IPS DF 19.7 (cell line): ENCODE data around the gene CCDC91.
"Not testable (repeated sequence)": the region's sequence is repeated elsewhere in the genome, so short reads cannot be mapped to it uniquely, and the experiment has no call there.

ENCODE experiments used
- DNase-seq: peaks from one replicate; pipeline ENCODE4 v3.0.0-alpha.2; 2013; ENCODE audit warnings: low read depth, low spot score

Gene CCDC91

DNA sequence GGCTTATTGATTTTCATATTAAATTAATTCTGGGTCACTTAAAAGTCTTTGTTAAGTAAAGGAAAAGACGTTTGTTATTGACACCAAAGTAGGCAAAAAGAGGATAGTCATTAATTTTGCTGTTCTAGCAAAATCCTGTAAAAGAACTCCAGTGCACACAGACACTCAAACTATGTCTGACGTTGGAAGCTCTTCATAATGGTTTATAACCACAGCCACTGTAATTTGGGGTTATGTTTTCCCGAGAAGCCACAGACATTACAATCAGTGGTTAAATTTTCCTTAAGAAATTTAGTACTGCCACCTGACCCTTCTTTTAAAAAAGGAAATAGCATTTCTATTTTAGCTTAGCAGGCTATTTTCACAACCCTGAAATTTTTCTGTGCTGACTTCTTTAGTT is 267.5 kb downstream of the CCDC91 start:
- DNase-seq, result no peak

DNA sequence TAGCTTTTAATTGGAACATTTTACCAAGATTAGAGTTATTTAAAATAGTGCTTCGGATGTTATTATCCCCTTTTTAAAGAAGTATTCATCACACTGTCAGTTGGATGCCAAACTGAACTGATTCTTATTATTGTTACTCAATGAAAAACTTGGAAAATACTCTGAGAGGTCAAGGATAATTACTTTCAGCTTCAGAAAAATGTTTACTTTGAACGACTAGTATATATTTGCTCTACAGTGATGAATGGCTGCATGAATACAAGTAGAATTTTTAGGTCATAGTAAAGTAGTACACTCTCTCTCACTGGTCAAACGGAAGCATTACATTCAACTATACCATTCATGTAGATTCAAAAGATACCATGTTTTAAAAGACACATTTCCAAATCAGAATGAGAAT is 269.2 kb downstream of the CCDC91 start:
- no peak for DNase-seq

DNA sequence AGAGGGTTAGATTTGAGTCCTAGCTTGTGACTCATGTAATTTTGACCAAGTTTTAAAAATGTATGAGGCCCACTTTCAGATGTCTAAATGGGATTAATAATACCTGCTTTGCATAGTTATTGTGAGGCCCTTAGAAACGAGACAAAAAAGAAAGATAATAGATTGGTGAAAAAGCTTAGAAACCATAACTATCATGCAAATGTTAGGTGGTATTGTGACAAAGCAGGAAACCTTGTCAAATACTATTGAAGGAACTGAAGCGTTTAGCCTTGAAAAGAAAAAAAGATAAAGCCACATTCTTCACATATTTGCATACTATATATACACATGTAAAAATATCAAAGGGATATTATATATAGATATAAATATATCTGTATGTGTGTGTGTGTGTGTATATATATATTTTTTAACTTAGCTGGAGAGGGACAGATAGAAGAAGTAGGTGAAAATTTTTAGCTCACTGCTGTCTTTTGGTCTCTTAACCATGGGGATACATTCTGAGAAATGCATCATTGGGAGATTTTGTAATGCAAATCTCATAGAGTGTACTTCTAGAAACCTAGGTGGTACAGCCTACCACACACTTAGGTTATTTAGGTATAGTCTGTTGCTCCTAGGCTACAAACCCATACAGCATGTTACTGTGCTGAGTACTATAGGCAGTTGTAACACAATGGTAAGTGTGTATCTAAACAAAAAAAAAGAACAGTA is 270.3 kb downstream of the CCDC91 start:
- no peak for DNase-seq

DNA sequence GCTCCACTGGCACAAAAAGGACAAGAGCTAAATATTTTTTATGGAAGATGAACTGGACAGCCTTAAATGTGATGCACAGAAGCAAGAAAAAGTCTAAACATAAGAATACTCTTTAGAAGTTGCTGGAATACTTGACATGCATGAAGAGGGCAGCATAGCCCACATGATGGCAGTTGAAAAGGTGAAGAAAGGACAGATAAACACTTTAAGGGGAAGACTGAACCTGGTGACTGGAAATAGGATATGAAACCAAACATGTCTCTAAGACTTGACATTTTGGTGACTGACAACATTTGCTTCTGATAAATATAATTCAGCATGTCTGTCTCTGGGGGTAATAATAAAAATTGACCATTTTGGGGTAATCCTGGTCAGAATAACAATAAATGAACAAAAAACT is 273.1 kb downstream of the CCDC91 start:
- DNase-seq, result no peak

DNA sequence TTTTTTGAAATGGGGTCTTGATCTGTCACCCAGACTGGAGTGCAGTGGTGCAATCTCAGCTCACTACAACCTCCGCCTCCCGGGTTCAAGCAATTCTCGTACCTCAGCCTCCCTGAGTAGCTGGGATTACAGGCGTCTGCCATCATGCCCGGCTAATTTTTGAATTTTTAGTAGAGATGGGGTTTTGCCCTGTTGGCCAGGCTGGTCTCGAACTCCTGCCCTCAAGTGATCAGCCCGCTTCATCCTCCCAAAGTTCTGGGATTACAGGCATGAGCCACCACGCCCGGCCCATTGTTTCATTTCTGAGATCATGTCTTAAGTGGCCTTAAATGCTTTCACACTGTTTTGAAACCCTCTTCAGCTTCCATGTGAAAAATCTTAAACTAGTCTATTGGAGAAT is 281.5 kb downstream of the CCDC91 start:
- not testable (repeated sequence) for DNase-seq

DNA sequence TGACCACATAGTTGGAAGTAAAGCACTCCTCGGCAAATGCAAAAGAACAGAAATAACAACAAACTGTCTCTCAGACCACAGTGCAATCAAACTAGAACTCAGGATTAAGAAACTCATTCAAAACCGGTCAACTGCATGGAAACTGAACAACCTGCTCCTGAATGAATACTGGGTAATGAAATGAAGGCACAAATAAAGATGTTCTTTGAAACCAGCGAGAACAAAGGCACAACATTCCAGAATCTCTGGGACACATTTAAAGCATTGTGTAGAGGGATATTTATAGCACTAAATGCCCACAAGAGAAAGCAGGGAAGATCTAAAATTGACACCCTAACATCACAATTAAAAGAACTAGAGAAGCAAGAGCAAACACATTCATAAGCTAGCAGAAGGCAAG is 285.9 kb downstream of the CCDC91 start:
- DNase-seq, result not testable (repeated sequence)

DNA sequence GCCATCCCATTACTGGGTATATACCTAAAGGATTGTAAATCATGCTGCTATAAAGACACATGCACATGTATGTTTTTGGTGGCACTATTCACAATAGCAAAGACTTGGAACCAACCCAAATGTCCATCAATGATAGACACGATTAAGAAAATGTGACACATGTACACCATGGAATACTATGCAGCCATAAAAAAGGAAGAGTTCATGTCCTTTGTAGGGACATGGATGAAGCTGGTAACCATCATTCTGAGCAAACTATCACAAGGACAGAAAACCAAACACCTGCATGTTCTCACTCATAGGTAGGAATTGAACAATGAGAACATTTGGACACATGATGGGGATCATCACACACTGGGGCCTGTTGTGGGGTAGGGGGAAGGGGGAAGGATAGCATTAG is 288.8 kb downstream of the CCDC91 start:
- DNase-seq, result not testable (repeated sequence)

DNA sequence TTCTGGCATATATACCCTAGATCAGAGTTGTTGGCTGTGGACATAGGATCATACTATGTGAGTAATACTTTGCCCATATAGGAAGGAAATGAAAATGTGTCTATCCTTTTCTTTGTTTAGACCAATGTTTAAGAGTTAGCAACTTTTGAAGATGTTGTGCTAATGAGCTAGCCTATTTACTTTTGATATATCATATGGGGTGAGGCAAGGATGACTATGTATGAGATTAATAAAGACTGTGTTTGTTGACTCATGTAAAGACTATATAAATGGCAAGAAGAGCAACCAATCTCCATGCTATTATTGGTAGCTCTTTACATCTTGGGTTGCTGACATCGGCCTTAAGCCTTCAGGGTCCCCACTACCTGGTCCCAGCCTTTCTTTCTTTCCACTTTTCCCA is 289.4 kb downstream of the CCDC91 start:
- DNase-seq, result no peak

DNA sequence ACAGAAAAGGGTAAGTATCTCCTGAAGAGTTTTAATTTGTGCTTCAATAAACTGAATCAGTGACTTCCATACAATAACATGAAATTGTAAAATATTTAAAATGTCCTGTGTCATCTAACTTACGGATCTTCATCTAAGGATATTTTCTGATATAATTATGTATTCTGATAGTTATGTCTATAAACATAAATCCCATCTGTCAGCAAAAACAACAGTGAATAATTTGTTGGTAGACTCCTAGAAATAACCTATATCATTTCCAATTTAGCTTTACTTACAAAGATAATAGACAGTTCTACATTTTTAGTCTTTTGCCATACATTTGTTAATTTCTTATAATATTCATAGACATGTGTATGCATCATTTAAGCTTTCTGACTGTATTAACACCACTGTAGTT is 293.9 kb downstream of the CCDC91 start:
- no peak for DNase-seq

DNA sequence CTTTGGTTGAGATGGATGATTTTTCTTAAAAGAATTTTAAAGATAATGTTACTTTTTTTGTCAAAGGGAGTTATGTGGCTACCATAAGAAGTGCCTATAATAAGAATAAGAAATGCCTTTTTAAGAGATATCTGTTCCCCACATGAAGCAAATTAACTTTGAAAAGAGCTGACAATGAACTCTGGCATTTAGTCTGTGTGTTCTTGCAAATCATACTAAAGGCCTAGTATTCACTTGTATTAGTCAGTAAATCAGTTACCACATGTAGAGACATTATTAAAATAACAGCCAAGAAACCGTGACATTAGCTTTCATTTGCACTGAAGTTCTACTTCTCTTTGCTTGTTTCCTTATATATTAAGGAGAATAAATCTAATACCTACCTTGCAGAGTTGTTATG is 296.3 kb downstream of the CCDC91 start:
- DNase-seq, result no peak

DNA sequence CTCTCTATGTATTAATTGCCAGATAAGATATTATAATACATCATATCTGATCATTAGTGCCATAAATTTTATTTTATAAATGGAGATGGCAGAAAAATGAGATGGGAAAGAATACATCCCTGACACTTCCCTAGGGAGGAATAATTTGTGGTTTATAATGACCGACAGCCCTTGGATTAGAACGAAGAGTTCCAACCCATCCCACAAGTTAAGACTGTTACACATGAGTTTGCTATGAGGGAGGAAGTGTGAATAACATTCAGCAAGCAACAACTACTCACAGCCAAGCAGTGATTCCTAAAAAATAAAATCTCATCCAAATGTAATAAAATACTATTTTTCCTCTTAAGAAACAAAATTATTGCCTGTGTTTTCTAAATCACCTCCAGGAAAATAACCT is 299.0 kb downstream of the CCDC91 start:
- DNase-seq, result no peak

DNA sequence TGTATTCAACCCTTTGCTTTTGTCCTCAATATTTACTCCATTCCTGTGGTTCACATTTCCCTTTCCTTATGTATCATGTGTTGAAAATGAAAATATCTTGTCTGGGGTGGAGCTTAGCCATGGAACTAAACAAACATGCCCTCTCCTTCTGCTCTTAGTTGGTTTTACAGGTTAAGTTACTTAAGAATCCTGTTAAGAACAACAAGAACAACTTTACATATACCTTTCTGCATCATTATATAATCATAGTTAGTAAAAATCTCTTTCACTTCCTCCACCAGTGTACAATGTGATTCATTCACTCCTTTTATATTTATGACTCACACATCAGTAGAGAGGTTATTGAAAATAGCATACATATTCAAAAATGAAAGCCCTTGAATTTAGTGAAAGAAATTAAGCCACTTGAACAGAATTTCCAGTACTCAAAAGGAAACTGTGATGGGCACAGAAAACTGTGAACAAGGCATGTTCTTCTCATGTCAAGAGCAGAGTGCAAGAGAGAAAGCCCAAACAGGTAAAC is 307.7 kb downstream of the CCDC91 start:
- DNase-seq, result no peak

DNA sequence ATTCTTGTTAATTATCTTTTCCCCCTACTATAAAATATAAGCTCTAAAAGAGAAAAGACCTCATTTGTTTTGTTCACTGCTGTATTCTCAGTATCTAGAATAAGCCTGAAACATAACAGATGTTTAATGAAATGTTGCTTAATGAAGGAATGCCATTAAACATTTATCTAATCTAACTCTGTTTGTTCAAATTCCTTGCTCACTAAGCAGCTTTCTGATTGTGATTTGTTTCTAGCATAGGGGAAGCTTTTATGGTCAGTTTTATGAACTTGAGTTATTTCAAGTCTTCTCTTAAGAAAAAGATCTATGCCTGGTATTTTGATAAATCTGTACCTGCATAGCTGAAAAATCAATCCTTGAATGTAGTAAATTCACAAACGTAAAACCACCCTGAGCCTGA is 308.6 kb downstream of the CCDC91 start:
- no peak for DNase-seq

DNA sequence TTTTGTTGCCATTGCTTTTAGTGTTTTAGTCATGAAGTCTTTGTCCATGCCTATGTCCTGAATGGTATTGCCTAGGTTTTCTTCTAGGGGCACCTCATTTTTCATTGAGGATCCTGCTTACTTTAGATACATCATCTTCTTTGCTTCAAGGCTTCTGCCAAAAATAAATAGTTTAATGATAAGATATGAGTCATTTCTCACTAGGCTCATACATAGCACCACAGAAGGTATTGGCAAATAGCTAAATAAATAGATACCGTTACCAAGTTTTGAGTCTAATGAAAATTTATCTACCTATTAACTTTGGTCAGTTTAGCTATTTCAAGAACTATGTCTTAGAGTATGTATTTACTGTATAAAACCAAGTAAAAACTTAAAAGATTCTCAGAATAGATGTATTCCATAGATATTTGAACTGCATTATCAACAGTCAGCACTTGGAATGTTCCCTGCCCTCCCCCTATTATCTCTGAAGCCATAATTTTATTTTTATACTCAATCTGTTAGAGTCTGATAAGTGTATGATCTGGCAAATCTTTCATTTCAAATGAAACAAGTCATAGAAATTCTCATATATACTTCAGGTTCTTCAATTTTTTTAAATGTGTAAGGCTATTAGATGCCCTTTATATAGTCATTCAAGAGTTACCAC is 310.2 kb downstream of the CCDC91 start:
- no peak for DNase-seq

DNA sequence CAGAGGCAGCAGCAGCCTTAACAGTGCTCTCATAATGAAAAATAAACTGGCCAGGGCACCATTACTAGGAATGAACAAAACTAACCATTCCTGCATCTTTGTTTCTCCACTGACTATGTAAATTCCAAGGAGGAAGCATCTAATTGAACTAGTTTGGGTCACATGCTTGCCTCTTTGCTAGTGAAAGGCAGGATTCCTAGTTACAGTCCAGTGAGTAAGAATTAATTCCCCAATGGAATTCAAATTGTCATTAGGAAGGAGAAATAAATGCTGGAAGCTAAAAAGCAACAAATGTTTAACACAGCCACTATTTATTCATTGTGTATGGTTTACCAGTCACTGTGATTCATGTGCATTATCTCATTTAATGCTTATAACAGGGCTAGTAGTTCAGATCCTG is 316.0 kb downstream of the CCDC91 start:
- DNase-seq, result no peak

DNA sequence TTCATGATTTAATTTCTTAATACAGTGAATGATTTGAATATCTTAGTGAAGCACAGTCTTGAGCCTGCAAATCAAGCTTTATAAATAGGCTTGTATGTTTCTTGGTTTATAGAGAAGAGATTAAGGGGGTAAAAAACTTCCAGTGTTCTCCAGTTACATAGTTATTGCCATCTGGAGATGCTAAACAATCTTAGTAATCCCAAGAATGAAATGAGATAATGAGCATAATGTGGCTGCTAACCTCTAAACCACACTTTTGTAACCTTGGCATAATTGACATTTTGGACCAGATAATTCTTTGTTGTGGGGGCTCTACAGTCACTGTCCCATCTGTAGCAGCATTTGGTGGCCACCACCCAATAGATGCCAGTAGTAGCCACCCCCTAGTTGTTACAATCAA is 316.8 kb downstream of the CCDC91 start:
- no peak for DNase-seq

DNA sequence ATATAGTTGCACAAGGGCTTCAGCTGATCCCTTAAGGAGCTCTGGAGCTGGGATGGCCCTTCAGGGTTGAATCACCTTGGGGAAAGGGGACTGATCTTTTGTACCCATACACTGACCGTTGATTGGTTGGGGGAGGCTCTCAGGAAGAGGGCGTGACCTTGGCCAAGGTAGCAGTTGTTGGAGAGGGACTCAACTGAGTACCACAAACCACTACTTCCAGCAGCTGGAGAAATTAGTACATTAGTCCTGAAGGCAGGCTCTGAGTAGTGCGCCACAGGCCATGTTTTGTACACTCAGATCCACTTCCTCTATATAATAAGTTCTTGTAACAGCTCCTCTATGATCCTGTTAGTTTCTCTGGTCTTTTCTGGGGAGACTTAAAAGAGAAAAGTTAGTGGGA is 317.6 kb downstream of the CCDC91 start:
- DNase-seq, result no peak

DNA sequence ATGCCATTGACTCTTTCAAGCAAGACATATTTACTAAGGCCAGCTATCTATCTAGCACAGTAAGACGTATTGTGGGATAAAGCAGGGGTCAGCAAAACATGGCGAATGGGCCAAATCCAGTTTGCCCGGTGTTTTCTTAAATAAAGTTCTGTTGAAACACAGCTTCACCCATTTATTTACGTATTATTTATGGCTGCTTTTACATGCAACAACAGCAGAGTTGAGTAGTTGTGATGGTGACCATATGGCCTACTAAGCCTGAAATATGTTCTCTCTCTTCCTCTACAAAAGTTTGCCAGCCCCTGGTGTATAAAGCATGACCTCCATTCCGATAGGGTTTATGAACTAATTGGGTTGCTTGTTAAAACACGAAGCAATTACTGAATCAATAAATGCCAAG is 322.1 kb downstream of the CCDC91 start:
- no peak for DNase-seq

DNA sequence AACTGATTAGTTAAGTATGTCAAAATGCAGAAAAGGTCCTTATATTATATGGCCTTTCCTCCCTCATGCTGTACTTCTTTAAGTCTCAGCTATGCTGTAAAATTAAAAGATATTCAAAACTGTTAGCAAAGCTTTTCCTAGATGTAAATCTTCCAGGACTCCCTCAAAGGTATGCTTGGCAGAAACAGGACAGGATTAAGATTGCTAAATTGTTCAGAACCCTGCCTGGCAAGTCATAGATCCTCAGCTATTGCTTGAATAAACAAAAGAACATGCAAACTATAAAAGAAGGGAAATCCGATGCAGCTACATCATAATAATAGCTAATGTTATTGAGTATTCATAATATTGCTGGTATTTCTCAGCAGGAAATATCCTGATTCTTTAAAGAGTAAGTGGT is 322.6 kb downstream of the CCDC91 start:
- DNase-seq, result no peak

DNA sequence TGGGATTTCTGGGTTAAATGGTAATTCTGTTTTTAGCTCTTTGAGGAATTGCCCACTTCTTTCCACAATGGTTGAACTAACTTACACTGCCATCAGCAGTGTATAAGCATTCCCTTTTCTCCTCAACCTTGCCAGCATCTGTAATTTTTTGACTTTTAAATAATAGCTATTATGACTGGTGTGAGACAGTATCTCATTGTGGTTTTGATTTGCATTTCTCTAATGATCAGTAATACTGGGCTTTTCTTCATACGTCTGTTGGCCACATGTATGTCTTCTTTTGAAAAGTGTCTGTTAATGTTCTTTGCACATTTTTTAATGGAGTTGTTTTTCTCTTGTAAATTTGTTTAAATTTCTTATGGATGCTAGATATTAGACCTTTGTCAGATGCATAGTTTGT is 323.7 kb downstream of the CCDC91 start:
- DNase-seq, result no peak

DNA sequence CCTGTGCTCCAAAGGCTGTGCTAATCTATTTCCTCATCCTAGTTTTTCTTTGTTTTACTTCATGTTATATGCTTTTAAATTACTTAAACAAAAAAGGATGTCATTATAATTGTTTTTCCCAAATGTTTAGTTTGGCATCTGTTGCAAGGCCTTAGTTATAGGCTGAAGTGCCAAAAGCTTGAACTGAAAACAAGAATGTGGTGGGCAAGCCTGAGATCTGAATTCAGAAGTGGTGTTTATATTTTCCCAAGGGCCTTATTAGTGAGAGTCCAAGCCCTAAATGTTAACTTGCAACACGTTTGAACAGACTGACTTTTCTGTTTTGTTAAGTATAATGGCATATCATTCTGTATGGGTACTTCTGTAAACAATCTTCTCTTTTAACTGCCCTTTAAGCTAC is 326.8 kb downstream of the CCDC91 start:
- no peak for DNase-seq

DNA sequence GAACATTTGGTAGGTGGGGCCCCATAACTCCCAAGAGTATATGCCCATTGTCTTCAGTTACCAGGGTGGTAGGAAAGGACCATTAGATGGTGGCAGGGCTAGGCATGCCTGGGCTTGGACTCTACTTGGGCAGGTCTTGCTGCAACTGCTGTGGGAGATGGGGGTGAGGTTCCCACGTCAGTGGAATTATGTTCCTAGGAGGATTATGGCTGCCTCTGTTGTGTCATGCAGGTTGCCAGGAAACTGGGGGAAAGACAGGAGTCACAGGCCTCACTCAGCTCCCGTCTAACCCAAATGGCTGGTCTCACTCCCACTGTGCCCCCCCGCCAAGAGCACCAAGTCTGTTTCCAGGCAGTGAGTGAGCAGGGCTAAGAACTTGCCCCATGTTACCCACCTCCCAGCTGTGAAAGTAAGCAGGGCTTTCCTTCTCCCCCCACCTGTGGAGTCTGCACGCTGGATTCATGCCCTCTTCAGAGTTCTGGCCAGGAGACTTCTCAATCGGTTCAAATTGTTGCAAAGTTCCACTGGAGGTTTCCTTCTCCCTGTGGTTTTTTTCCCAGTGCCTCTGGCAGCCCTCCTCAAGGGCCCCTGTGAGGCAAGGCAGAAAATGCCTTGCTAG is 337.5 kb downstream of the CCDC91 start:
- DNase-seq, result no peak

DNA sequence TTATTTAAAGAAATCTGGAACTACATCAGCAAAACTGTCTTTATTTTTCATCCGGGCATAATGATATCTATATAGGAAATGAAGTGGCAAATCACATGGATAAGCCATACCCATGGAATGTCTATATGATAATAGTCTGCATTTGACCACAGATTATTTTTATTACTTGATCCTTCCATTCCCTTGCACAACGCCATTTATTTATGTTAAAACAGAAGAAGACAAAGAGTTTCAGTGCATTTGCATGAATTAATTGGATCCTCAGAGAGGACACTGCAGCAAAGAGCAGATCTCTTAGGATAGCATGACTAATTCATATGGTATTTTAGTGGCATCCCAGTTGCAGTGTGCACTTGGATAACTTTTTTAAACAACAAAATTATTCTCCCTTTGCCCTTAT is 345.0 kb downstream of the CCDC91 start:
- DNase-seq, result no peak
